GM12872 (cell line): ENCODE measurements around the gene AIFM2.
A peak's percentile ranks its signal among the peaks of the same experiment; 100 is the strongest.

Experiments
- TF ChIP-seq, protein P1 (sequence below): IDR thresholded peaks from 3 replicates; pipeline ENCODE4 v1.5.1; 2011; ENCODE audit warnings: low read depth, mild to moderate bottlenecking, low read length, moderate library complexity; ENCODE audit not compliant: insufficient read depth

AIFM2 gene

GRCh38 chr10:70118196-70118595 is 14.4 kb downstream of the AIFM2 start:
- TF ChIP-seq, protein P1, sequence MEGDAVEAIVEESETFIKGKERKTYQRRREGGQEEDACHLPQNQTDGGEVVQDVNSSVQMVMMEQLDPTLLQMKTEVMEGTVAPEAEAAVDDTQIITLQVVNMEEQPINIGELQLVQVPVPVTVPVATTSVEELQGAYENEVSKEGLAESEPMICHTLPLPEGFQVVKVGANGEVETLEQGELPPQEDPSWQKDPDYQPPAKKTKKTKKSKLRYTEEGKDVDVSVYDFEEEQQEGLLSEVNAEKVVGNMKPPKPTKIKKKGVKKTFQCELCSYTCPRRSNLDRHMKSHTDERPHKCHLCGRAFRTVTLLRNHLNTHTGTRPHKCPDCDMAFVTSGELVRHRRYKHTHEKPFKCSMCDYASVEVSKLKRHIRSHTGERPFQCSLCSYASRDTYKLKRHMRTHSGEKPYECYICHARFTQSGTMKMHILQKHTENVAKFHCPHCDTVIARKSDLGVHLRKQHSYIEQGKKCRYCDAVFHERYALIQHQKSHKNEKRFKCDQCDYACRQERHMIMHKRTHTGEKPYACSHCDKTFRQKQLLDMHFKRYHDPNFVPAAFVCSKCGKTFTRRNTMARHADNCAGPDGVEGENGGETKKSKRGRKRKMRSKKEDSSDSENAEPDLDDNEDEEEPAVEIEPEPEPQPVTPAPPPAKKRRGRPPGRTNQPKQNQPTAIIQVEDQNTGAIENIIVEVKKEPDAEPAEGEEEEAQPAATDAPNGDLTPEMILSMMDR = no peak

- TF ChIP-seq, protein P1 = no peak
Observed at GRCh38 chr10:70117646-70118045, 15.0 kb downstream of the AIFM2 start.

GRCh38 chr10:70115948-70116682 is 16.5 kb downstream of the AIFM2 start:
- TF ChIP-seq, protein P1 = peak; percentile 87

DNA sequence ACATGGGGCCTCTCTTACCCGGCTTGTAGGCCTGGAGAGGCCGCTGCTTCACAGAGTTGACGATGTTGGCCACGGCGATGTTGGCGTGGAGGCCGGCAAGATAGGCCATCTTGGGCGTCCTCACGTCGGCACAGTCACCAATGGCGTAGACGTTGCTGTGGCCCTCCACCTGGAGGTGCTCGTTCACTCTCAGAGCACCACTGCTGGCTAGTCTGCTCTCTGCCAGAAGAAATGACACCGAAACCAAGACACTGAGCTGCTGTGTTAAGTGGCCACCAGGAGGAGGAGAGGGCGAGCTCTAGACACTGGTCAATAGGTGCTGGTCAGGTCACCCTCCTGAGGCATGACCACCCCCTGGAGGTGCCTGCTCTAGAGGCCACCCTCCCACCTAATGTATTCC is 17.7 kb downstream of the AIFM2 start:
- TF ChIP-seq, protein P1 = 0 out of 3 replicates have a peak, but pooled peaks have one; percentile 19

DNA sequence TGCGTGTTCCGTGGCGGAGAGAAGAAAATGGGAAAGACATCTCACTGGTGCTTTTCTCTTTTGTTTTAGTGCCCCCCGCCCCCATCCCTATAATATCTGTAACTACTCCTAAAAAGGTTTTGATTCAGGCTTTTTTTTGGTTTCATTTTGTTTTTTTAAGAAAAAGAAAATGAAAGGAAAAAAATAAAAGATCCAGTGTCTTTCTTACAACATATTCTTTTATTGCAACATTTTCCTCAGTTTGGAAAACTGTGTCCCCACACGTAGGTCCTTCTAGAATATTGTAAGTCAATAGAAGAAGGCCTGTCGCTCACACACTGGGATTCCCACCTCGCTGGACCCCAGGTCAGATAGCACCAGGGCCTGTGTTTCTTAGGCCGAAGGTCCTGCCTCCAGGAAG is 20.6 kb downstream of the AIFM2 start:
- TF ChIP-seq, protein P1 = no peak

DNA sequence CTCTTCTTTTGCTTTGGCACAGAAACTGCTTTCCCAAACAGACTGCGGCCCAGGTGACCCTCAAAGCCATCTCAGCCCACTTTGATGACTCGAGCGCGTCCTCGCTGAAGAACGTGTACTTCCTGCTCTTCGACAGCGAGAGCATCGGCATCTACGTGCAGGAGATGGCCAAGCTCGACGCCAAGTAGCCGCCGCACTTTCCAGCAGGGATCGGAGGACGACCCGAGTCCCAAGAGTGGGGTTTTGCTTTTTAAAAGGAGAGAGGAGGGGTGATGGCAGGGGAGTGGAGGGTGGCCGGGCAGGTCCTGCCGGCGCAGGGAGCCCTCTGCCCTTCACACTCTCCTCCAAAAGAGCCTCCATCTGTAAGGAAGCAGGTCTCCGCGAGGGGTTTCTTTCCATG is 21.1 kb downstream of the AIFM2 start:
- TF ChIP-seq, protein P1 = no peak

DNA sequence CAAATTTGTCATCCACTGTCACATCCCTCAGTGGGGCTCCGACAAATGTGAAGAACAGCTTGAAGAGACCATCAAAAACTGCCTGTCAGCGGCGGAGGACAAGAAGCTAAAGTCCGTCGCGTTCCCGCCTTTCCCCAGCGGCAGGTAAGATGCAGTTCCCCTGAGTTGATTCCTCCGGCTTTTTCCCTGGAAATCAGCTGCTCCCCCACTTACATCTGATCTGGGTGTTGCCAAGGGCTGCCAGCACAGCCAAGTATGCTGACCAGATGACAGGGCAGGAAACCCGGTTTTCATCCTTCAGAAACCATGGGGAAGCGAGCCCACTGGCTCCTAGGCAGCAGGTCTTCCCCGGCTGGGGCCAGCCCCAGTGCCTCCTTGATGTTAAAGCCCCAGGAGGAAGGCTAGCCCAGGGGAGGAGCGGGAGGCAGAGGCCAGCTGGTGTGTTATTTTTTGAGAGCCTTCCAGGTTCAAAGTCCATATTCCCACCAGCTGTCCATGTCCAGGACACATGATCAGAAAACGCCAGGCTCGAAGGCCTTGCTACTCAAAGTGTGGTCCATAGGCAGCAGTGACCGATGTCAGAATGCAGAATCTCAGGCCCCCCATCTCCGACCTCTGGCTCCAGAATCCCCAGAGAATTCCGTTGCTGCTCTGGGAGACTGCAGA is 23.4 kb downstream of the AIFM2 start:
- TF ChIP-seq, protein P1 = no peak
